DND-41 (cell line): ENCODE data around the gene ATP6V0A1.

ENCODE experiments used
- ATAC-seq: fragments of 200-7000 bp; cut with Tn5 transposase; 3 replicates; pipeline ENCODE4 v1.9.1; 2021; ENCODE audit warnings: low read depth; ENCODE audit not compliant: insufficient read depth
- DNase-seq: peaks from one replicate; pipeline ENCODE4 v3.0.0-alpha.2; 2020
- H2AFZ ChIP-seq: 2 replicates; pipeline ENCODE4 v1.6.0; 2012; ENCODE audit warnings: low read depth, low read length
- H3K27ac ChIP-seq: 2 replicates; pipeline ENCODE4 v1.5.1; 2012; ENCODE audit warnings: low read length, inconsistent platforms
- H3K27me3 ChIP-seq: fragments of 200-600 bp; sonication (generic); 2 replicates; pipeline ENCODE4 v1.6.0; 2012; ENCODE audit warnings: low read length, mild to moderate bottlenecking, inconsistent platforms; ENCODE audit not compliant: insufficient read depth, poor library complexity
- H3K36me3 ChIP-seq: 2 replicates; pipeline ENCODE4 v1.5.1; 2012; ENCODE audit warnings: low read length, inconsistent platforms; ENCODE audit not compliant: insufficient read depth
- H3K4me1 ChIP-seq: 2 replicates; pipeline ENCODE4 v1.5.1; 2012; ENCODE audit warnings: mild to moderate bottlenecking, low read length; ENCODE audit not compliant: insufficient read depth
- H3K4me2 ChIP-seq: 2 replicates; pipeline ENCODE4 v1.6.0; 2012; ENCODE audit warnings: mild to moderate bottlenecking, moderate library complexity, low read length, inconsistent platforms; ENCODE audit not compliant: insufficient read depth
- H3K4me3 ChIP-seq, 2 experiments: fragments of 200-600 bp in 1 of 2; shearing (Covaris generic) in 1 of 2; 2 replicates each; pipeline ENCODE4 v1.5.1; 2012 to 2016; ENCODE audit warnings: inconsistent platforms in 2 of 2, low read length in 2 of 2, mild to moderate bottlenecking in 2 of 2, low read depth in 1 of 2, moderate library complexity in 1 of 2
- H3K79me2 ChIP-seq: 2 replicates; pipeline ENCODE4 v1.6.0; 2012; ENCODE audit warnings: low read length, inconsistent platforms; ENCODE audit not compliant: insufficient read depth
- H3K9ac ChIP-seq: 2 replicates; pipeline ENCODE4 v1.6.0; 2012; ENCODE audit warnings: low read depth, mild to moderate bottlenecking, inconsistent platforms, low read length, moderate library complexity
- H3K9me3 ChIP-seq: 2 replicates; pipeline ENCODE4 v1.5.1; 2012; ENCODE audit warnings: low read length, moderate library complexity, mild to moderate bottlenecking, inconsistent platforms; ENCODE audit not compliant: insufficient read depth, severe bottlenecking
- H4K20me1 ChIP-seq: 2 replicates; pipeline ENCODE4 v1.6.0; 2012; ENCODE audit warnings: low read length; ENCODE audit not compliant: insufficient read depth
- EZH2 ChIP-seq: IDR thresholded peaks from 3 replicates; pipeline ENCODE4 v1.6.1; 2012; ENCODE audit warnings: borderline replicate concordance, low read depth, mild to moderate bottlenecking, moderate library complexity, low read length, inconsistent platforms; ENCODE audit not compliant: severe bottlenecking
- TF ChIP-seq, protein P1 (sequence below): IDR thresholded peaks from 2 replicates; pipeline ENCODE4 v1.5.1; 2012; ENCODE audit warnings: borderline replicate concordance, low read length, moderate library complexity, mild to moderate bottlenecking; ENCODE audit not compliant: poor library complexity, severe bottlenecking; ENCODE audit errors: extremely low read depth

ATP6V0A1 gene

DNA sequence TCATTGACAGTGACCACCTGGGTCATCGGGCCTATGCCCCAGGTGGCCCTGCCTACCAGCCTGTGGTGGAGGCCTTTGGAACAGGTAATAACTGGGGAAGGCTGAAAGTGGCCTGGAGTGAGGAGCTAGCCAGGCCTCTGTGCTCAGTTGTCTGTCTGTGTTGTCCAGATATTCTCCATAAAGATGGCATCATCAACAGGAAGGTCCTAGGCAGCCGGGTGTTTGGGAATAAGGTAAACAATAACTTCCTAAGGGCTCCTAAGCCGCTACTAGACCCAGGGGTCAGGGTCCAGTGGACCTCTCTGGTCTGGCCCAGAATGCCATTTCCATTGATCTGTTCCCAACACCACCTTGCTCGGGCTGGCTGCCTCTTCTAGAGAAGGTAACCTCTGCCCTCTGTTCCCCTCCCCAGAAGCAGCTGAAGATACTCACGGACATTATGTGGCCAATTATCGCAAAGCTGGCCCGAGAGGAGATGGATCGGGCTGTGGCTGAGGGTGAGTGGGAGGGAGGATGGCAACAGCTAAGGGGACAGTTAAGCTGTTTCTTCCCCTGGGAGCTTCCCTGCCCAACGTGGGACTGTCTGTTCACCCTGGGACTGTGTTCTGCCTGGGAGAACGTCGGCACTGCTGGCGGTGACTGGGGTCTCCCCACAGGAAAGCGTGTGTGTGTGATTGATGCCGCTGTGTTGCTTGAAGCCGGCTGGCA is 106.3 kb downstream of the ATP6V0A1 start:
- H3K27me3 ChIP-seq, result no peaks in the 10 kb centered on the region
- TF ChIP-seq EZH2, result no peak
- TF ChIP-seq, protein P1, sequence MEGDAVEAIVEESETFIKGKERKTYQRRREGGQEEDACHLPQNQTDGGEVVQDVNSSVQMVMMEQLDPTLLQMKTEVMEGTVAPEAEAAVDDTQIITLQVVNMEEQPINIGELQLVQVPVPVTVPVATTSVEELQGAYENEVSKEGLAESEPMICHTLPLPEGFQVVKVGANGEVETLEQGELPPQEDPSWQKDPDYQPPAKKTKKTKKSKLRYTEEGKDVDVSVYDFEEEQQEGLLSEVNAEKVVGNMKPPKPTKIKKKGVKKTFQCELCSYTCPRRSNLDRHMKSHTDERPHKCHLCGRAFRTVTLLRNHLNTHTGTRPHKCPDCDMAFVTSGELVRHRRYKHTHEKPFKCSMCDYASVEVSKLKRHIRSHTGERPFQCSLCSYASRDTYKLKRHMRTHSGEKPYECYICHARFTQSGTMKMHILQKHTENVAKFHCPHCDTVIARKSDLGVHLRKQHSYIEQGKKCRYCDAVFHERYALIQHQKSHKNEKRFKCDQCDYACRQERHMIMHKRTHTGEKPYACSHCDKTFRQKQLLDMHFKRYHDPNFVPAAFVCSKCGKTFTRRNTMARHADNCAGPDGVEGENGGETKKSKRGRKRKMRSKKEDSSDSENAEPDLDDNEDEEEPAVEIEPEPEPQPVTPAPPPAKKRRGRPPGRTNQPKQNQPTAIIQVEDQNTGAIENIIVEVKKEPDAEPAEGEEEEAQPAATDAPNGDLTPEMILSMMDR, result no peak
- no peak overlapping the region for H3K4me3 ChIP-seq
- H3K9me3 ChIP-seq, result no peaks in the 10 kb centered on the region
- peaks cover 68% of the 10 kb centered on the region for H3K79me2 ChIP-seq
- H3K4me1 ChIP-seq, result peaks cover 76% of the 10 kb centered on the region
- no peak for ATAC-seq
- H3K4me2 ChIP-seq, result peak overlapping the region; percentile 100; the same call in 1 of the 2 replicates
- H2AFZ ChIP-seq, result no peak overlapping the region
- peaks cover 69% of the 10 kb centered on the region for H3K36me3 ChIP-seq
- no peak overlapping the region for H3K9ac ChIP-seq
- no peak overlapping the region for H3K27ac ChIP-seq
- DNase-seq, result no peak
- H4K20me1 ChIP-seq, result peaks cover 18% of the 10 kb centered on the region; the same call in 1 of the 2 replicates

DNA sequence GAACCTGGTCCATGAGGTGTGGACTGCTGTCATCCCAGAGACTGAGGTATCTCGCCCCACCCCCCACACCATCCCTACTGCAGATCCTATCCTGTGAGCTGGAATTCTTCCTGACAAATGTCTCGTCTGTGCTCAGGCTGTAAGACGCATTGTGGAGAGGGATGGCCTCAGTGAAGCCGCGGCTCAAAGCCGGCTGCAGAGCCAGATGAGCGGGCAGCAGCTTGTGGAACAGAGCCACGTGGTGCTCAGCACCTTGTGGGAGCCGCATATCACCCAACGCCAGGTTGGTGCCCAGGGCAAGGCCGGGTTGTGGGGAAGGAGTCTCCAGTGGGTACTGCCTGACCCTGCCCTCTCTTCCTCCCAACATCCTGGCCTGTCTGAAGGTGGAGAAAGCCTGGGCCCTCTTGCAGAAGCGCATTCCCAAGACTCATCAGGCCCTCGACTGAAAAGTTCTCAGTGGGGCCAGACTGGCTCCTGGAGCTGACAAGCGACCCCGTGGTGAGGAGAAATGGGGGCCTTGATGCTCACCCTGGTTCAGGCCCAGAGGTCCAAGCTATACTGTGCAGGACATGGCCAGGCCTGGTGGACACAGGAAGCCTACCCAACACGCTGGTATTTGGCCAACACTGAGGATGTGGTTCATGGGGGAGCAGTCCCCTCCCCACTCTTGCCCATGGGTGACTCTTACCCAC is 107.0 kb downstream of the ATP6V0A1 start:
- H3K36me3 ChIP-seq, result peaks cover 76% of the 10 kb centered on the region
- peak overlapping the region; percentile 82 for H3K9ac ChIP-seq
- H3K4me1 ChIP-seq, result peaks cover 78% of the 10 kb centered on the region
- TF ChIP-seq EZH2, result no peak
- TF ChIP-seq, protein P1, result no peak
- no peaks in the 10 kb centered on the region for H3K9me3 ChIP-seq
- H3K27ac ChIP-seq, result peak overlapping the region; percentile 89
- H3K4me3 ChIP-seq, result peak overlapping the region in 1 of 2 experiments; percentile 74; a peak in 1 of 4 replicates
- peak overlapping the region; percentile 95 for H3K4me2 ChIP-seq
- peaks cover 71% of the 10 kb centered on the region for H3K79me2 ChIP-seq
- no peak for DNase-seq
- no peaks in the 10 kb centered on the region for H3K27me3 ChIP-seq
- H4K20me1 ChIP-seq, result peaks cover 19% of the 10 kb centered on the region; the same call in 1 of the 2 replicates
- ATAC-seq, result no peak
- H2AFZ ChIP-seq, result no peak overlapping the region

DNA sequence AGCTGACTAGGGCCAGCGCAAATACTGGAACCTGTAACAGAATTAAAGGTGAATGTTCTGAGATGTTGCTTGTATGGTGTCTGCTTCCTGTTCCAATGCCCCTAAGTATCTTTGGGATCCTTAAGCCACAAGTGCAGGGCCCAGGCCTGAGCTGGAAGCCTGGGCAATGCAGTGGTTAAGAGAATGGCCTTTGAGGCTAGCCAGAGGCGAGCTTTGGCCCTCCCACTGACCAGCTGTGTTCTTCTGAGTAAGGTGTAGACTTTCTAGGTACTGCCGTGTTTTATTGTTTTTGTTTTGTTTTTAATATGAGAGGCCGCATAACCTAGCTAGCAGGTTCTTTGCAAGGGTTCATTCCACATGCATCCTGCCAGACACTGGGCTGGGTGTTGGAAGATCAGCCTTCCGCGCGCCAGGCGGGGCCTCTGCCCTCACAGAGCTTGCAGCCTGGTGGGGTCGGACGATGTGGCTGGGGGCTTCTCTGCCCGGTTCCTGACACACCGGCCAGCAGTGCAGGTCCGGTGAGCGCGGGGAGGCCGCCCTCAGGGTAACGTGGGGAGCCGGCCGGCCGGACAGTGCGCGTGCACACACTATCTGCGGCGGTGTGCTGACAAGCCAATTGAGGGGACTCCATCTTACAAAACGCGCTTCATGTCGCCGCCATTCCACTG is 107.7 kb downstream of the ATP6V0A1 start:
- no peaks in the 10 kb centered on the region for H3K9me3 ChIP-seq
- TF ChIP-seq, protein P1, result no peak
- TF ChIP-seq EZH2, result no peak
- H2AFZ ChIP-seq, result peak overlapping the region; percentile 84
- DNase-seq (no peak), ATAC-seq (peak; percentile 1; the same call in 1 of the 3 replicates)
- H3K4me1 ChIP-seq, result peaks cover 75% of the 10 kb centered on the region
- peaks cover 75% of the 10 kb centered on the region for H3K79me2 ChIP-seq
- H3K27ac ChIP-seq, result peak overlapping the region; percentile 89
- H3K36me3 ChIP-seq, result peaks cover 82% of the 10 kb centered on the region
- peak overlapping the region; percentile 82 for H3K9ac ChIP-seq
- H3K27me3 ChIP-seq, result no peaks in the 10 kb centered on the region
- H4K20me1 ChIP-seq, result peaks cover 19% of the 10 kb centered on the region; the same call in 1 of the 2 replicates
- peak overlapping the region; percentile 63 to 74; a peak in 3 of 4 replicates for H3K4me3 ChIP-seq
- peak overlapping the region; percentile 95 for H3K4me2 ChIP-seq
